ENCODE measurements around the gene MRPL21. TPM values are rescaled to one million over a fixed set of nuclear protein-coding genes. Genes with fewer than 3 reads are reported as not detected.

MRPL21 gene
- total and polyA plus RNA-seq, 2 of the 13 experiments (the other 11 are each of a cell fraction or from before 2014, with no cell fraction given), result 61.5 to 100 TPM

- peak; percentile 40; the same call in 1 of the 2 replicates for TF ChIP-seq HNF1A (IDR thresholded peaks at IDR 0.05; ENCODE audit: low read depth)
- peak; percentile 83 for TF ChIP-seq HNF1A (CRISPR knock-in tag; IDR thresholded peaks at IDR 0.05; ENCODE audit: borderline replicate concordance)
- TF ChIP-seq ZBTB25 (CRISPR knock-in tag; IDR thresholded peaks at IDR 0.05), result peak; percentile 92
- TF ChIP-seq IKZF4 (CRISPR knock-in tag; IDR thresholded peaks at IDR 0.05; ENCODE audit: borderline replicate concordance, low read depth, not compliant biosample characterization), result peak; percentile 40
- no peak for TF ChIP-seq ZKSCAN5 (CRISPR knock-in tag; IDR thresholded peaks at IDR 0.05)
- no peak for TF ChIP-seq CAMTA2 (CRISPR knock-in tag; IDR thresholded peaks at IDR 0.05; ENCODE audit: borderline replicate concordance)
- TF ChIP-seq NCOA5 (CRISPR knock-in tag; IDR thresholded peaks at IDR 0.05), result no peak
- peak; percentile 61; the same call in 1 of the 2 replicates for TF ChIP-seq RBAK (CRISPR knock-in tag; IDR thresholded peaks at IDR 0.05)
- TF ChIP-seq ZKSCAN1 (IDR thresholded peaks at IDR 0.05; ENCODE audit: low read length), result peak; percentile 53; the same call in 1 of the 2 replicates
- no peak for TF ChIP-seq TMF1 (CRISPR knock-in tag; IDR thresholded peaks at IDR 0.05; ENCODE audit: low read depth)
- TF ChIP-seq ZNF331 (CRISPR knock-in tag; IDR thresholded peaks at IDR 0.05), result peak; percentile 96
- no peak for TF ChIP-seq SOX6 (IDR thresholded peaks at IDR 0.05)
- TF ChIP-seq SOX6 (CRISPR knock-in tag; IDR thresholded peaks at IDR 0.05), result peak; percentile 97
- TF ChIP-seq HNRNPK (IDR thresholded peaks at IDR 0.05; ENCODE audit: low read depth, low read length, poor library complexity, severe bottlenecking), result no peak
- TF ChIP-seq KDM1A (CRISPR knock-in tag; IDR thresholded peaks at IDR 0.05), result peak; percentile 93
- peak; percentile 87 for TF ChIP-seq FOSL2 (CRISPR knock-in tag; IDR thresholded peaks at IDR 0.05)
- TF ChIP-seq ZNF225 (CRISPR knock-in tag; IDR thresholded peaks at IDR 0.05), result peak; percentile 36; the same call in 1 of the 2 replicates
- no peak for TF ChIP-seq FOXM1 (CRISPR knock-in tag; IDR thresholded peaks at IDR 0.05)
- no peak for TF ChIP-seq ZNF850 (CRISPR knock-in tag; conservative IDR thresholded peaks at IDR 0.05)
- TF ChIP-seq ISX (CRISPR knock-in tag; conservative IDR thresholded peaks at IDR 0.05), result no peak
- TF ChIP-seq NFYB (CRISPR knock-in tag; IDR thresholded peaks at IDR 0.05), result no peak
- no peak; the same call in 1 of the 2 replicates for TF ChIP-seq KLF12 (CRISPR knock-in tag; IDR thresholded peaks at IDR 0.05; ENCODE audit: borderline replicate concordance)
- no peak for TF ChIP-seq PLSCR1 (CRISPR knock-in tag; IDR thresholded peaks at IDR 0.05; ENCODE audit: borderline replicate concordance)
These were observed 58.2 kb downstream of the MRPL21 start (continued) for GRCh38 chr11:68845351-68846002.

Data from HepG2 (cell line).